Measurements from ENCODE around the gene DUSP21.
A peak's percentile ranks its signal among the peaks of the same experiment; 100 is the strongest.
"Not testable (repeated sequence)": the region's sequence is repeated elsewhere in the genome, so short reads cannot be mapped to it uniquely, and the experiment has no call there.

The DUSP21 gene

DNA sequence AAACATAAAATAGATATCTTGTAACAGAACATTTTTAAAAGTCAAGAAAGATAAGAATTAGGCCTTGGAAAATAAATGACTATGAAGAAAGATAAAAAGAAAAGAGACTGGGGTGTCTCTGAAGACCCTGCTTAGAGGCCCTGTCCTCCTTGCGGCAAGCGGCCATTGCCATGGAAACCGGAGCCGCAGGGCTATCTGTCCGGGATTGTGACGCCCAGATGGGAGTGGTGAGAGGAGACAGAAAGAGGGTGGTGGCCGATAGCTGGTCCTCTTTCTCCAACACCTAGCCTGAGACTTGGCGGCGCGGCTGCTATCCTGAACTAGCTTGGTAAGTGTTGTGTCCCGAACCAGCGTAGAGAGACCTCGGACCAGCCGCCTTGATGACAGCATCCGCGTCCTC is at the start of gene DUSP21:
DUSP21 (plus strand) TSS at position 269 of the 400 bp plus-strand sequence; CDS start at position 381, 112 bp downstream.
- no peak for DNase-seq

GRCh38 chrX:44795945-44796450 is 47.8 kb upstream of the DUSP21 start:
- DNase-seq, result no peak

- DNase-seq, result no peak
These were observed 41.2 kb upstream of the DUSP21 start for GRCh38 chrX:44802613-44803012.

GRCh38 chrX:44815681-44816080 is 28.1 kb upstream of the DUSP21 start:
- no peak for DNase-seq

- DNase-seq, result no peak
These were observed 27.5 kb upstream of the DUSP21 start for GRCh38 chrX:44816367-44816766.

GRCh38 chrX:44817029-44817428 is 26.8 kb upstream of the DUSP21 start:
- no peak for DNase-seq

GRCh38 chrX:44822601-44823000 is 21.2 kb upstream of the DUSP21 start:
- DNase-seq, result no peak

DNA sequence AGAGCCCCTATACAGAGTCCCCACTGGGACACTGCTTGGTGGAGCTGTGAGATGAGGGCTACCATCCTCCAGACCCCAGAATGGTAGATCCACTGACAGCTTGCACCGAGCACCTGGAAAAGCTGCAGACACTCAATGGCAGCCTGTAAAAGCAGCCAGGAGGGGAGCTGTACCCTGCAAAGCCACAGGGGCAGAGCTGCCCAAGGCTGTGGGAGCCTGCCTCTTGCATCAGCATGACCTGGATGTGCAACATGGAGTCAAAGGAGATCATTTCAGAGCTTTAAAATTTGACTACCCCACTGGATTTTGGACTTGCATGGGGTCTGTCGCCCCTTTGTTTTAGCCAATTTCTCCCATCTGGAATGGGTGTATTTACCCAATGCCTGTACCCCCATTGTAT is 20.6 kb upstream of the DUSP21 start:
- DNase-seq, result not testable (repeated sequence)

DNA sequence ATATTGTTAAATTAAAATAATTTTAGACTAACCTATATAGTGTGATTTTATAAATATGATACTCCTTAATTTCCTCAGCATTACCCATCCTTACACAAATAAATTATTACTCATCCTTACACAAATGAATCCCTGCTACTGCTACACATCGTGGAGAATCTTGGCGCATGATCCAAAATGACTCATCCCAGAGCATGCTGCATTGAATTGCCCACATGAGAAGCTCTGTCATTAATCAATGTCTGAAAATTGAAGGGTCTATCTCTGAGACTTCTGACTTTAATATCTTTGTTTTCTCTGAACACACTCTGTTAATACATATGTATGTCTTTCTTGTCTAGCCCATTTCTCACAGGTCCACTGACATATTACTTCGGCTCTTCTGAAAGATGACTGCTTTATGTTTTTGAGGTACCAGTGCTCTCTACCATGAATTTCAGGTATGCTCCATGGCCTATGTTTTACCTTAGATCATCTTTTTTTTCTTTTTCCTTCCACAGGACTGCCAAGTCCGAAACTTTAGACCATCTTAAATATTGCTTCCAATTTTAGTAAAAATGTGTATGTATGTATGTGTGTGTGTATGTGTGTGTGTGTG is 15.7 kb upstream of the DUSP21 start:
- no peak for DNase-seq

DNA sequence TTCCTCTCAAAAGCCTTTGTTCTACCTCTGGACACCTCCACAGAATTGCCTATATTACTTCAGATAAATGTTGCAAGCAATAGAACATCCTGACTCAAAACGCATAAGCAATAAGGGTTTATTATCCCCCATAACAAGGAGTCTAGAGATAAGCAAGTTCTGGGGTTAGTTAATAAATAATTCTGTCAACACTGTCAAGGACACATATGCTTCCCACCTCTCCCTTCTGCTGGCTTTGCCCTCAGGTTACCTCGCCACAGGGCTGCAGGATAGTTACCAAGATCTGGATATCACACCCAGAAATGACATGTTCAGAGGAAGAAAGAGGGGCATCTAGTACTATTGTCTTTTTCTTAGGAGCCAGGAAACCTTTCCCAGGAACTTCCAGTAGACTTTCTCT is 14.0 kb upstream of the DUSP21 start:
- DNase-seq, result no peak

DNA sequence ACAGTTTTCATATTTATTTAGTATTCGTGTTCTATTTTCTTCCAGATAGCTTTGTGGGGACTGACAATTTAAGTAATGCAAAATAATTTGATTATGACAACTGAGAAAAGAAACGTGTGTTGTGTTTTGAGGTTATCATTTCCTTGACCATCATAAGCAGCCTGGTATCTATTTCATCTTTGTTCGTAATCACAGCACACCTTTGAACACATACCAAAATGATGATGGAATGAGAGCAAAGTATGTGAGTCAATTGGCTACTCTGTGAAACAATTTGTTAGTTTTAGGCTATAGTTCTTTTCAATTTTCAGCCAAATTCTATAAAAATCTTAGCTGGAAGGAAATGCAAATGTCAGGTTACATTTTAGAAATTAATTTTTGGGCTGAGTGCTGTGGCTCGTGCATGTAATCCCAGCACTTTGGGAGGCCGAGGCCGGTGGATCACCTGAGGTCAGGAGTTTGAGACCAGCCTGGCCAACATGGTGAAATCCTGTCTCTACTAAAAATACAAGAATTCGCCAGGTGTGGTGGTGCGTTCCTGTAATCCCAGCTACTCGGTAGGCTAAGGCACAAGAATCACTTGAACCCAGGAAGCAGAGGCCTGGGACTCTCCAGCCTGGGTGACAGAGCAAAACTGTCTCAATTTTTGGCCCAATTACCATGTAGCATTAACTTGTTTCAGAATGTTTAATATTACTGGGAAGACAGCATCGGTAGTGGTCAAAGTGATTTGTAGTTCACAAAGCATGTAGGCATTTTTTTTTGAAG is 1.1 kb upstream of the DUSP21 start:
- no peak for DNase-seq

DNA sequence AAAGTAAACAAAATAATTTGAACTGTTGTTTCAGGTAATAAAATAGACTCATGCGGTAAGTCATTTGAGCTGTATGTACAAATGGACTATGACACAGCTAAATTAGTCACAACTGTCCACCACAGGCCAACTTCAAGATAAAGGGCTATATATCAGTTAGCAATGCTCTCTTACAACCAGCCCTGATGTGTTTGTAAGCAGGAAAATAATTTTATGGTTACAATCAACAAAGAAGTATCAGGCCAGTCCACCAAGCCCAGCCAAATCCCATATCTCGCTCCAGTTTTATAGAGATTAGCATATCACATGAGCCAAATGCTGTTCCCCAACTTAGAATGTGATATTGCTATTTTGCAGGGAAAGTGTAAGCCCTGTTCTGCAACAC is 511 bp upstream of the DUSP21 start:
- DNase-seq, result no peak

- DNase-seq, result no peak
These were observed 383 bp downstream of the DUSP21 start for GRCh38 chrX:44844204-44844603.

- DNase-seq, result not testable (repeated sequence)
These were observed 7.1 kb downstream of the DUSP21 start for GRCh38 chrX:44850891-44851290.

GRCh38 chrX:44871114-44871645 is 27.4 kb downstream of the DUSP21 start:
- no peak for DNase-seq

DNA sequence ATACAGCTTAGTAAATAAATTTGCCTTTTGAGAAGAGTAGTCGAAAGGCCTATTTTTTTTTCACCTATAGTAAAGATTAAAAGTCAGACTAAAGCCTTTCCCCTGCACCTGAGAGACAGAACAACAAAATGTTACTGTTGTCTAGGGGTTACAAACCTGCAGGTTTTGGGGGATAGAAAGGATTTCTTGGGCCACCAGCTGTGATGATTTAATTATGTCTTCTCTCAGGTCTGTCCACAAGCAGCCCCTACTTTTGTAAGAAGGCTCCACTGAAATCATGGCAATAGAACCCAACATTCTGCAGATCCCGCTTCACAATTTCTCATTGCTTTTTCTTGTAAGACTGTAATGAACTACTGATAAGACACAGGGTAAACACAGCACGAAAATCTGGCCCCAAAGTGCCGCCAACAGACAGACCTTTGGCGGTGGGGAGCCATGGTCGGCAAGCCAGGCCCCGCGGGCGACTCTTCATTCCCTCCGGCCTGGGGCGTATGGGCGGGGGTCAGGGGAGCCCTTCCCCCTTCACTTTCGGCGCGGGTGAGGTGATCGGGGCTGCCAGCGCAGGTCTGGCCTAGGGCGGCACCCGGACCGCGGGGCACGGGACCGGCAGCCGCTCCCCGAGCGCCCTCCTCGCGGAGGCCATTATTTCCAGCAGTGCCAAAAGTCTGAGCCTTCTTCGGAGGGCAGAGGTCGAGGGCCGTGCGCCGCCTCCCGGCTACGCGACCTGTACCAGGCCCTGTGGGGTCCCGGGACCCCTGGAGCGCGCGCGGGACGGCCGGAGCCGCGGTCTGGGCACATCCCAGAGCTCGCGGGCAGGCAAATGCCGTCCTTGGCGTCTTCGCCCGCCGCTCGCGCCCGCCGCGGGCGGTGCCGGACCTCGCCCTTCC is 28.4 kb downstream of the DUSP21 start:
- no peak for DNase-seq

- peak; percentile 96 for DNase-seq
These were observed 29.1 kb downstream of the DUSP21 start, which contains the start of gene KDM6A for GRCh38 chrX:44872821-44873414. TSS of gene KDM6A (plus strand) at chrX:44873188. CDS start at chrX:44873552, 364 bp downstream.

DNA sequence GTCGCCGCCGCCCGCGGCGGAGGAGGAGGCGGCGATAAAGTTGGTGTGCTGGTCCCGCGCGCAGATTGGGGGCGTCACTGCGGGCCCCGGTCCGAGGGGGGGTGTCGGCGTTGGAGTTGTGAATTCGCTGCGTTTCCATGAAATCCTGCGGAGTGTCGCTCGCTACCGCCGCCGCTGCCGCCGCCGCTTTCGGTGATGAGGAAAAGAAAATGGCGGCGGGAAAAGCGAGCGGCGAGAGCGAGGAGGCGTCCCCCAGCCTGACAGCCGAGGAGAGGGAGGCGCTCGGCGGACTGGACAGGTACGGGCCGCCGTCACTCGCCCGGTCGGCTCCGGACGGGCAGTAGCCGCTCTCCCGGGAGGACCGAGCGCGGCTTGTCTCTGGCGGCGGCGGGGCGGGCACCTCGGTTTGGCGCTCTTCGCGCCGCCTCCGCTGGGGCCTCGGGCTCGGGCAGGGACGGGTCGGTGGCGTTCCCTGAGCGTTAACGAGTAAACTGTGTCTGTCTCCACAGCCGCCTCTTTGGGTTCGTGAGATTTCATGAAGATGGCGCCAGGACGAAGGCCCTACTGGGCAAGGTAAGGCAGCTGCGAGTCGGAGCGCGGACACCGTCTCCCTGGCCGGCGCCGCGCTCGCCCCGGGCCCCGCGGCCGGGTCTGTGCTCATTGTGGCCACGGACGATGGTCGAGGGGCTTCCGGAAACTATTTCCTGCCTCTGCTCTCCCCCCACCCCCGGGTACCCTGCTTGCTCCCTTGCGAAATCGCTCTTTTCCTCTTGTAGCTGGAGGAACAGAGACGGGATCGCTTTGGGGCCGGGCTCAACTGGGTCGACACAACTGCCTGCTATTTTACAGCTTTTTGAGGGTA is 29.8 kb downstream of the DUSP21 start:
- DNase-seq, result peak; percentile 49

GRCh38 chrX:44874420-44875184 is 30.8 kb downstream of the DUSP21 start:
- DNase-seq, result peak; percentile 53

DNA sequence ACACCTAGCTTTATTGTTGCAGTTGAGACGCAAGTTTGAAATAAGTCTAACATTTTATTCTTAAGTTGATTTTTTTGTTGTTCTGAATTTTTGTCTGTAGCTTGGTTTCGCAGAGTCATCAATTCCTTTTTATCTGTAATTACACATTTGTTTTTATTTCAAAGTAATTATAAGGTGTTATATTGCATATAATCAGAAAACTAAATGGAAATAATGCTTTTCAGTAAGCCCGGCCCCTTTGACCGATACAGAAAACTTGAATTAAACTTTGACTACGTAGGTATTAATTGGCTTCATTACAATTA is 31.3 kb downstream of the DUSP21 start:
- no peak for DNase-seq

GRCh38 chrX:44876086-44876485 is 32.3 kb downstream of the DUSP21 start:
- DNase-seq, result peak; percentile 13
